Liver (tissue), 9 donors: Measurements from ENCODE around the gene RBPJ. TPM values are rescaled to one million over a fixed set of nuclear protein-coding genes. Genes with fewer than 3 reads are reported as not detected.

Source experiments
- DNase-seq: peaks from one replicate; pipeline ENCODE4 v3.0.0-alpha.2; 2017; ENCODE audit warnings: low spot score
- H3K27ac ChIP-seq, 2 donors: one replicate each; pipeline ENCODE4 v1.7.0; 2013; ENCODE audit warnings: inconsistent platforms in 2 of 2, low read length in 2 of 2, control low read depth in 1 of 2, low read depth in 1 of 2, mild to moderate bottlenecking in 1 of 2
- H3K27me3 ChIP-seq, 4 donors: one replicate each; pipeline versions ENCODE4 v1.6.1 to v1.7.0; 2013; ENCODE audit warnings: low read length in 3 of 4, inconsistent platforms in 1 of 4, mild to moderate bottlenecking in 1 of 4, moderate library complexity in 1 of 4; ENCODE audit not compliant: control insufficient read depth in 4 of 4, insufficient read depth in 4 of 4
- H3K36me3 ChIP-seq, 4 donors: one replicate each; pipeline versions ENCODE4 v1.6.1 to v1.7.0; 2013; ENCODE audit warnings: low read length in 3 of 4, mild to moderate bottlenecking in 3 of 4, low read depth in 1 of 4, moderate library complexity in 1 of 4; ENCODE audit not compliant: control insufficient read depth in 4 of 4, insufficient read depth in 3 of 4
- H3K4me1 ChIP-seq, 4 donors: one replicate each; pipeline versions ENCODE4 v1.6.1 to v1.7.0; 2013; ENCODE audit warnings: low read length in 3 of 4, mild to moderate bottlenecking in 3 of 4, moderate library complexity in 1 of 4; ENCODE audit not compliant: control insufficient read depth in 4 of 4, insufficient read depth in 4 of 4
- H3K4me3 ChIP-seq, 3 donors: one replicate each; pipeline versions ENCODE4 v1.6.1 to v1.7.0; 2013; ENCODE audit warnings: low read length in 3 of 3, control low read depth in 1 of 3, low read depth in 1 of 3, mild to moderate bottlenecking in 1 of 3
- H3K9ac ChIP-seq, 2 donors: one replicate each; pipeline ENCODE4 v1.7.0; 2013; ENCODE audit warnings: low read length in 2 of 2, mild to moderate bottlenecking in 2 of 2, moderate library complexity in 2 of 2, control low read depth in 1 of 2, low read depth in 1 of 2
- H3K9me3 ChIP-seq, 4 donors: one replicate each; pipeline versions ENCODE4 v1.6.1 to v1.7.0; 2013; ENCODE audit warnings: low read length in 3 of 4; ENCODE audit not compliant: control insufficient read depth in 4 of 4
- ATF3 ChIP-seq: IDR thresholded peaks from 2 replicates; pipeline ENCODE4 v1.6.1; 2016; ENCODE audit warnings: antibody characterized with exemption
- CTCF ChIP-seq: fragments of 150-350 bp; IDR thresholded peaks from 2 replicates; pipeline ENCODE4 v1.5.1; 2017; ENCODE audit warnings: improper control_type of control experiment, low read depth, low read length; ENCODE audit not compliant: missing input control
- EGR1 ChIP-seq, 2 donors: IDR thresholded peaks; 2 replicates each; pipeline ENCODE4 v1.6.1; 2016 to 2018; ENCODE audit warnings: antibody characterized with exemption in 2 of 2, low read depth in 2 of 2
- FOXA1 ChIP-seq: IDR thresholded peaks from 2 replicates; pipeline ENCODE4 v1.6.1; 2016; ENCODE audit warnings: antibody characterized with exemption
- FOXA2 ChIP-seq: IDR thresholded peaks from 2 replicates; pipeline ENCODE4 v1.6.1; 2016; ENCODE audit warnings: antibody characterized with exemption
- GABPA ChIP-seq, 2 donors: IDR thresholded peaks in 1 of 2; conservative IDR thresholded peaks in 1 of 2; 2 replicates each; pipeline ENCODE4 v1.6.1; 2016; ENCODE audit warnings: antibody characterized with exemption in 2 of 2, mild to moderate bottlenecking in 1 of 2, moderate library complexity in 1 of 2
- HNF4A ChIP-seq, 2 donors: conservative IDR thresholded peaks; 2 replicates each; pipeline ENCODE4 v1.6.1; 2016; ENCODE audit warnings: antibody characterized with exemption in 2 of 2, mild to moderate bottlenecking in 2 of 2
- HNF4G ChIP-seq: IDR thresholded peaks from 2 replicates; pipeline ENCODE4 v1.6.1; 2016; ENCODE audit warnings: antibody characterized with exemption
- JUND ChIP-seq, 2 donors: IDR thresholded peaks; 2 replicates each; pipeline ENCODE4 v1.6.1; 2016; ENCODE audit warnings: antibody characterized with exemption in 2 of 2
- MAX ChIP-seq: IDR thresholded peaks from 2 replicates; pipeline ENCODE4 v1.6.1; 2016; ENCODE audit warnings: antibody characterized with exemption
- NR2F2 ChIP-seq: IDR thresholded peaks from 2 replicates; pipeline ENCODE4 v1.6.1; 2016; ENCODE audit warnings: antibody characterized with exemption
- RAD21 ChIP-seq, 2 donors: IDR thresholded peaks; 2 replicates each; pipeline ENCODE4 v1.6.1; 2016; ENCODE audit warnings: antibody characterized with exemption in 2 of 2, mild to moderate bottlenecking in 2 of 2
- RXRA ChIP-seq, 2 donors: IDR thresholded peaks; 2 replicates each; pipeline ENCODE4 v1.6.1; 2017 to 2018; ENCODE audit warnings: antibody characterized with exemption in 2 of 2, mild to moderate bottlenecking in 1 of 2
- SP1 ChIP-seq: IDR thresholded peaks from 2 replicates; pipeline ENCODE4 v1.6.1; 2018; ENCODE audit warnings: antibody characterized with exemption, mild to moderate bottlenecking
- TAF1 ChIP-seq: conservative IDR thresholded peaks from 2 replicates; pipeline ENCODE4 v1.6.1; 2016; ENCODE audit warnings: antibody characterized with exemption, mild to moderate bottlenecking
- YY1 ChIP-seq: IDR thresholded peaks from 2 replicates; pipeline ENCODE4 v1.6.1; 2016; ENCODE audit warnings: antibody characterized with exemption, mild to moderate bottlenecking
- ZBTB33 ChIP-seq: IDR thresholded peaks from 2 replicates; pipeline ENCODE4 v1.6.1; 2016; ENCODE audit warnings: antibody characterized with exemption
- WGBS: extraction: QIAGEN DNeasy Blood & Tissue Kit; methylation state at CpG from one replicate; pipeline ENCODE4 v1.1.7; 2013; 5-methylcytosine and 5-hydroxymethylcytosine counted together
- polyA plus RNA-seq, 2 donors: library from polyadenylated mRNA; stranded (reverse) in 1 of 2; unstranded in 1 of 2; fragments of 200-250 nt in 1 of 2; fragments of >200 nt in 1 of 2; fragmentation: Nextera tagmentation in 1 of 2; extraction: Ambion mirVana in 1 of 2; gene quantifications; one replicate each; pipeline versions ENCODE4 v1.2.1 to v1.2.3, GENCODE V29; 2013 to 2015
- total RNA-seq, 2 donors: library from RNA; depleted of rRNA; stranded (reverse); fragments of >200 nt; gene quantifications; one replicate each; pipeline ENCODE4 v1.2.3, GENCODE V29; 2014
- donor health status: healthy.
- donor health status: healthy.
- donor health status: healthy.
- donor health status: healthy.
- donor health status: healthy.

RBPJ gene
- total and polyA plus RNA-seq, 4 donors: 8.0 to 32.2 (median 22.9) TPM

- H3K4me1 ChIP-seq: no peaks in the 10 kb centered on the region
- no peak for DNase-seq
- H3K27ac ChIP-seq: no peak overlapping the region
- no peak overlapping the region for H3K9ac ChIP-seq
- WGBS: 79% methylated on average over 3 of the region's 3 CpGs
- H3K27me3 ChIP-seq: no peaks in the 10 kb centered on the region
- no peaks in the 10 kb centered on the region for H3K9me3 ChIP-seq
- H3K36me3 ChIP-seq: no peaks in the 10 kb centered on the region
- TF ChIP-seq HNF4A (conservative IDR thresholded peaks at IDR 0.05) (no peak), SP1 (no peak), GABPA (IDR thresholded peaks at IDR 0.05 in 1 of 2, conservative IDR thresholded peaks at IDR 0.05 in 1 of 2) (no peak), JUND (IDR thresholded peaks at IDR 0.05) (no peak), CTCF (no peak), RAD21 (IDR thresholded peaks at IDR 0.05) (no peak)
- H3K4me3 ChIP-seq: no peak overlapping the region
These were observed 21.7 kb downstream of the RBPJ start for GRCh38 chr4:26342328-26343037.

GRCh38 chr4:26343038-26343398 is 22.2 kb downstream of the RBPJ start:
- TF ChIP-seq CTCF: no peak
- no peak for TF ChIP-seq FOXA1
- TF ChIP-seq TAF1: no peak
- no peak for TF ChIP-seq RXRA (IDR thresholded peaks at IDR 0.05)
- no peak for TF ChIP-seq RAD21 (IDR thresholded peaks at IDR 0.05)
- TF ChIP-seq SP1: no peak
- TF ChIP-seq GABPA (IDR thresholded peaks at IDR 0.05 in 1 of 2, conservative IDR thresholded peaks at IDR 0.05 in 1 of 2): no peak
- no peak for TF ChIP-seq MAX
- TF ChIP-seq FOXA2: no peak
- no peak for TF ChIP-seq ATF3
- TF ChIP-seq HNF4G: no peak
- TF ChIP-seq YY1: no peak
- TF ChIP-seq JUND (IDR thresholded peaks at IDR 0.05): no peak
- no peak for TF ChIP-seq EGR1 (IDR thresholded peaks at IDR 0.05; ENCODE audit: low read depth in 2 of 2)
- no peak for TF ChIP-seq NR2F2
- TF ChIP-seq ZBTB33: no peak
- no peaks in the 10 kb centered on the region for H3K27me3 ChIP-seq
- WGBS: 82% methylated on average over 3 of the region's 3 CpGs
- H3K9me3 ChIP-seq: no peaks in the 10 kb centered on the region
- no peak overlapping the region for H3K9ac ChIP-seq
- no peak overlapping the region for H3K27ac ChIP-seq
- no peak for DNase-seq
- peaks cover 0 to 1% (median 0%) of the 10 kb centered on the region in 4 donors for H3K4me1 ChIP-seq
- no peak overlapping the region for H3K4me3 ChIP-seq
- no peaks in the 10 kb centered on the region for H3K36me3 ChIP-seq
